Measurements from ENCODE around the gene HDAC1.
"Not testable (repeated sequence)": the region's sequence is repeated elsewhere in the genome, so short reads cannot be mapped to it uniquely, and the experiment has no call there.

The HDAC1 gene

DNA sequence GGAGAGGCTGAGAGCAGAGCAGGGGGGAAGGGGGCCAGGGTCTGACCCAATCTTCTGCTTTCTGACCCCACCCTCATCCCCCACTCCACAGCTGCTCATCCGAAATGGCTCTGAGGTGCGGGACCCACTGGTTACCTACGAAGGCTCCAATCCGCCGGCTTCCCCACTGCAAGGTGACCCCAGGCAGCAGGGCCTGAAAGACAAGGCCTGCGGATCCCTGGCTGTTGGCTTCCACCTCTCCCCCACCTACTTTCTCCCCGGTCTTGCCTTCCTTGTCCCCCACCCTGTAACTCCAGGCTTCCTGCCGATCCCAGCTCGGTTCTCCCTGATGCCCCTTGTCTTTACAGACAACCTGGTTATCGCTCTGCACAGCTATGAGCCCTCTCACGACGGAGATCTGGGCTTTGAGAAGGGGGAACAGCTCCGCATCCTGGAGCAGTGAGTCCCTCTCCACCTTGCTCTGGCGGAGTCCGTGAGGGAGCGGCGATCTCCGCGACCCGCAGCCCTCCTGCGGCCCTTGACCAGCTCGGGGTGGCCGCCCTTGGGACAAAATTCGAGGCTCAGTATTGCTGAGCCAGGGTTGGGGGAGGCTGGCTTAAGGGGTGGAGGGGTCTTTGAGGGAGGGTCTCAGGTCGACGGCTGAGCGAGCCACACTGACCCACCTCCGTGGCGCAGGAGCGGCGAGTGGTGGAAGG is 17.1 kb upstream of the HDAC1 start:
- DNase-seq (ENCODE audit: low read depth, low spot score): no peak

DNA sequence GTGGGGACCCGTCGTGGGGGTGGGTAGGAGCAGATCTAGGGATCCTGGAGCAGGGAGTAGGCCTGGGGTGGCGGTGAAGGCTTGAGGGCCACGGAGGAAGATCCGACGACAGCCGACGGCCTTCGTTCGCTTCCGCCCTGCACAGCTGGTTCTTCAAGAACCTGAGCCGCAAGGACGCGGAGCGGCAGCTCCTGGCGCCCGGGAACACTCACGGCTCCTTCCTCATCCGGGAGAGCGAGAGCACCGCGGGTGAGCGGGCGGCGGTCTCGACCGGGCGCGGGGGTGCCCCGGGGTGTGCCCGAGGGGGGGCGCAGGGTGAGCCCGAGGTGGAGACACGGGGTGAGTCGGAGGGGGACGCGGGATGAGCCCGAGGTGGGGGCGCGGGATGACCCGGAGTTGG is 16.5 kb upstream of the HDAC1 start:
- DNase-seq (ENCODE audit: low read depth, low spot score): no peak

DNA sequence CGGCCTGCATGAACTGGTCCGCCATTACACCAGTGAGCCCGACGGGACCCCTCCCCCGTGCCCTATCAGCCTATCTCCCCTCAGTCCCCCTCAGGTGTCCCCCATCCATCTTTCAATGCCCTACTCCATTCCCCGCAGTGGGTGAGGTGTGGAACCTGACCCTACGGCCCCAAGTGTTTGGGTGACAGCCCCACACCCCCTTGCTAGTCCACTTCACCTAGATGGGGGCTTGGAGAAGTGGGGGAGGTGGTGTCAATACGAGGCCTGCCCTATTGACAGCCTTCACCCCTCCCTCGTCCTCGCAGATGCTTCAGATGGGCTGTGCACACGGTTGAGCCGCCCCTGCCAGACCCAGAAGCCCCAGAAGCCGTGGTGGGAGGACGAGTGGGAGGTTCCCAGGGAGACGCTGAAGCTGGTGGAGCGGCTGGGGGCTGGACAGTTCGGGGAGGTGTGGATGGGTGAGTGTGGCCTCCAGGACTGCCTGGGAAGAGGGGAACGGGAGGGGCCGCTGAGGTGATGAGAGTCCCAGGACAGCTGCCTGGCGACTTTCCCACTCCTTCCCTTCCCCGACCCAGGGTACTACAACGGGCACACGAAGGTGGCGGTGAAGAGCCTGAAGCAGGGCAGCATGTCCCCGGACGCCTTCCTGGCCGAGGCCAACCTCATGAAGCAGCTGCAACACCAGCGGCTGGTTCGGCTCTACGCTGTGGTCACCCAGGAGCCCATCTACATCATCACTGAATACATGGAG is 15.7 kb upstream of the HDAC1 start:
- DNase-seq (ENCODE audit: low read depth, low spot score): no peak

DNA sequence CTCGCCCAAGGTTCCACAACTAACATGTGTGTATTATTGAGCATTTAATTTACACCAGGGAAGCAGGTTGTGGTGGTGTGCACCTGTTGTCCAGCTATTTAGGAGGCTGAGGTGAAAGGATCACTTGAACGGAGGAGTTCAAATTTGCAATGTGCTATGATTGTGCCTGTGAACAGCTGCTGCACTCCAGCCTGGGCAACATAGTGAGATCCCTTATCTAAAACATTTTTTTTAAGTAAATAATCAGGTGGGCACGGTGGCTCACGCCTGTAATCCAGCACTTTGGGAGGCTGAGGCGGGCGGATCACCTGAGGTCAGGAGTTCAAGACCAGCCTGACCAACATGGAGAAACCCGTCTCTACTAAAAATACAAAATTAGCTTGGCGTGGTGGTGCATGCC is 7.1 kb upstream of the HDAC1 start:
- not testable (repeated sequence) for DNase-seq (ENCODE audit: low read depth, low spot score)

DNA sequence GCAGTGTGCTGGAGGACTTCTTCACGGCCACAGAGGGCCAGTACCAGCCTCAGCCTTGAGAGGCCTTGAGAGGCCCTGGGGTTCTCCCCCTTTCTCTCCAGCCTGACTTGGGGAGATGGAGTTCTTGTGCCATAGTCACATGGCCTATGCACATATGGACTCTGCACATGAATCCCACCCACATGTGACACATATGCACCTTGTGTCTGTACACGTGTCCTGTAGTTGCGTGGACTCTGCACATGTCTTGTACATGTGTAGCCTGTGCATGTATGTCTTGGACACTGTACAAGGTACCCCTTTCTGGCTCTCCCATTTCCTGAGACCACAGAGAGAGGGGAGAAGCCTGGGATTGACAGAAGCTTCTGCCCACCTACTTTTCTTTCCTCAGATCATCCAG is 6.2 kb upstream of the HDAC1 start:
- DNase-seq (ENCODE audit: low read depth, low spot score): no peak

DNA sequence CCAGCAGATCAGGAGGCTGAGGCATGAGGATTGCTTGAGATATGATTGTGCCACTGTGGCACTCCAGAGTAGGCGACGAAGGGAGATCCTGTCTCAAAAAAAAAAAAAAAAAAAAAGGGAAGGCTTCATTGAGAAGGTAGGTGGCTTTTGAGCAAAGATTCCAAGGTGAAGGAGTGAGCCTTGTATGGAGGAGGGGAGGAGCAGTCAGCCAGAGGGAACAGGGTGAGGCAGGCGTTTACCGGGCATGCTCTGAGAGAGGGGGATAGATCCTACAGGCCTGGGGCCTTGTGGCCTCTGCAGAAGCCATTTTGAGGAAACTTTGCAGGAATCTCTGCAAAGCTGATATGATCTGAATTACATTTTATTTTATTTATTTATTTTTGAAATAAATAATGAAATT is 5.1 kb upstream of the HDAC1 start:
- DNase-seq (ENCODE audit: low read depth, low spot score): no peak

DNA sequence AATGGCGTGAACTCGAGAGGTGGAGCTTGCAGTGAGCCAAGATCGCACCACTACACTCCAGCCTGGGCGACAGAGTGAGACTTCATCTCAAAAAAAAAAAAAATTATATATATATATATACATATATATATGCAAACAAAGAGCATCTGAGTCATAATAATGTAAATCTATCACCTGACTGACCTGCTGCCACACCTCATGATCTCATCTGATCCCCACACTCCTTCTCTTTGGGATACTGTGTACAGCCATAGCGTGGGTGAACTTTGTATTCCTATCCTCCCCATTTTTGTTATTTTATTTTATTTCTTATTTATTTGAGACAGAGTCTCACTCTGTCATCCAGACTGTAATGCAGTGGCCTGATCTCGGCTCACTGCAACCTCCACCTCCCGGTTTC is 2.6 kb upstream of the HDAC1 start:
- no peak for DNase-seq (ENCODE audit: low read depth, low spot score)

DNA sequence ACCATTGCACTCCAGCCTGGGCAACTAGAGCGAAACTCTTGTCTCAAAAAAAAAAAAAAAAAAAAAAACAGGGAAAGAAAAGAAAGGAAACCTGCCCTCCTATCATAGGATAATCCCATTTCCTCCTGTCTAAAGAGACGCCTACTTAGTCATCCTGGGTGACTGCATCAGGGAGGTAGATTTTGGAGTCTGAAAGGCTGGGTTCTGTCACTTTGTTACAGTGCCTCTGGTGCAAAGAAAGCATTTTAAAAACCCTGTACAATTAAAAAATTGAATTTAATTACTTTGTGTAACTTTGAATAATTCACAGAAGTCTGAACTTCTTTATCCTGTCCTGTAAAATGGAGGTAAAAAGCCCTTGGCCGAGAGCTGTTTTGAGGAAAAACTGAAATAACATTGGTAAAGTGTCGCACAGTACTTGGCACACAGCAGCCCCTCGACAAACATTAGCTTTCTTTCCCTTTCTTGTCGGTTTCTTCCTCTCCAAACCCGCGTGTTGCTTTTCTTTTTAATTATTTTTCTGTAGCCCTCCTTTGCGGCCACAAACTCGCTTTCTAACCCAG is 657 bp upstream of the HDAC1 start:
- no peak for DNase-seq (ENCODE audit: low read depth, low spot score)

DNA sequence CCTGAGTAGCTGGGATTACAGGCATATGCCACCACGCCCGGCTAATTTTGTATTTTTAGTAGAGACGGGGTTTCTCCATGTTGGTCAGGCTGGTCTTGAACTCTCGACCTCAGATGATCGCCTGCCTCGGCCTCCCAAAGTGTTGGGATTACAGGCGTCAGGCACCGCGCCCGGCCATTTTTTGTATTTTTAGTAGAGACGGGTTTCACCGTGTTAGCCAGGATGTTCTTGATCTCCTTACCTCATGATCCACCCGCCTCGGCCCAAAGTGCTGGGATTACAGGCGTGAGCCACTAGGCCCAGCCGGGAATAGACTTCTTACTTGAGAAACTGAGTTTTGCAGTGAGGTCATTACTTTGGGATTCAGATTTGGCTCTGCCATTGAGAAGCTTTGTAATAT is 6.3 kb downstream of the HDAC1 start:
- not testable (repeated sequence) for DNase-seq (ENCODE audit: low read depth, low spot score)

DNA sequence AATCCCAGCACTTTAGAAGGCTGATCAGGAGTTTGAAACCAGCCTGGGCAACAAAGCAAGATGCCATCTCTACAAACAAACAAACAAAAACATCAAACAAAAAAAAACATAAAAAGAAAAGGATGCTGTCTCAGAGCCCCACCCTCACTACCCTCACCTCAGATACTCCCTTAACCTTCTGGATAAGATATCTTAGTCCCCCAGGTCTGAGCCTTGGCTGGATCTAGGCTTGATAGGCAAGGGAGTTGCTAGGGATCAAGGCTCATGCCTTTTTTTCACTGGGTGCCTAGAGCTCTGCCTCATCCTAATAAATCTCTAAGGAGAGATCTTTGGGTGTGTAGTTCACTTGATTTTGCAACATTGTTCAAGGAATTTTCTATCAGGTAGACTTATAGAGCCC is 7.4 kb downstream of the HDAC1 start:
- no peak for DNase-seq (ENCODE audit: low read depth, low spot score)

DNA sequence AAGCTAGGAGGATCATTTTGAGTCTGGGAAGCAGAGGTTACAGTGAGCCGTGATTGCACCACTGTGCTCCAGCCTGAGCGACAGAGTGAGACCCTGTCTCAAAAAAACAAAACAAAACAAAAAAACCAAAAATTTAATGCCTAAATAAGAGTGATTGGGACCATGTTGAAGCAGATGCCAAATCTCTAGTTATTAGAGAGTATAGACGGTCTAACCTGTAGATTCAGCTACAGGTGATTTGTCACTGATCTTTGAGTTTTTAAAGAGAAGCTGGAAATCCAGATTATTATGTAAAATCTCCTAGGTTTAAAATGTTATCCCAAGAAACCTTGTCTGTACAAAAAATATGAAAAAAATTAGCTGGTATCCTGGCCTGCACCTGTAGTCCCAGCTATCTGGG is 11.5 kb downstream of the HDAC1 start:
- DNase-seq (ENCODE audit: low read depth, low spot score): no peak

DNA sequence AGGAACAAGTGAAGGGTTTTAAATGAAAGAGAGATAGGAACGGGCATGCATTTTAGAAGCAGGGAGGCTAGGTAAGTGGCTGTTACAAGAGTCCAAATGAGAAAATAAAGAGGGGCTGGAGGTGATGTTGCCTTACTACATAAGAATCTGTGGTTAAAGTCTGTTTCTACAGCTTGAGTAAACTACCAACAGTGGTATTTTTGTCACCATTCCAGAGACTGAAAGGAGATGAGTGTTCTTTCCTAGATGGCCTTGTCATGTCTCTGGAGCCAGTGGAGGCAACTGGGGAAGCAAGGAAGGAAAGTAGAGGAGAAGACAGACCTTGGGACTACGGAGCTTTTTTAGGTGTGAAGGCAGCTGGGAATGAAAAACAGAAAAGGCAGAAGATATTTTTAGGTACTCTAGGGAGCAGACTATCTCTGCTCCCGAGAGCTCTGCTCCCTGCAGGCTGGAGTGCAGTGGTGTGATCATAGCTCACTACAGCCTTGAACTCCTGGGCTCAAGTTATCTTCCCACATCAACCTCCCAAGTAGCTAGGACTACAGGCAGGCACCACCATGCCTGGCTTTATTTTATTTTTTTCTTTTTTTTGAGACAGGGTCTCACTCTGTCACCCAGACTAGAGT is 12.2 kb downstream of the HDAC1 start:
- DNase-seq (ENCODE audit: low read depth, low spot score): no peak

DNA sequence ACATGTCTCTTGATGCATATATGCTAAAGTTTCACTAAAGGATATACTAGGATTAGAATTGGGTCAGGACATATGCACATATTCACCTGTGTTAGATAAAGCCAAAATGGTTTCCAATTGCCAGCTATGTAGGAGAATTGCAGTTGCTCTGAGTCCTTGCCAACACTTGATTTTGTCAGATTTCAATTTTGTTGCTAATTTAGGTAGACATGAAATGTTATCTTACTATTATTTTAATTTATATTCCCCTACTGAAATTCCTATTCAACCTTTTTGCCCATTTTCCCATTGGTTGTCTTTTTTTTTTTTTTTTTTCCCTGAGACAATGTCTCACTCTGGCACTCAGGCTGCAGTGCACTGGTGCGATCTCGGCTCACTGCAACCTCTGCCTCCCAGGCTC is 13.4 kb downstream of the HDAC1 start:
- no peak for DNase-seq (ENCODE audit: low read depth, low spot score)

DNA sequence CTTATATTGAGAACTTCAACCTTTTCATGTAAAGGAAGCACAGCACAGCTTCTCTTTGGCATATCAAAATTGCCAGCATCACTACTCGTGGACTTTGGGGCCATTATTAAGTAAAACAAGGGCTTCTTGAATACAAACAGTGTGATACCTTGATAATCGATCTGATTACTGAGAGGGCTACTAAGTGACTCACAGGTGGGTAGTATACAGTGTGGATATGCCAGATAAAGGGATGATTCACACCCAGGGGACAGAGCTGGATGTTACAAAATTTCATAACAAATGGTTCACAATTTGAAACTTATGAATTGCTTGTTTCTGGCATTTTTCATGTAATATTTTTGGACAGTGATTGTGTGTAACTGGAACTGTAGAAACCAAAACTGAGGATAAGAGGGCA is 15.4 kb downstream of the HDAC1 start:
- DNase-seq (ENCODE audit: low read depth, low spot score): no peak

DNA sequence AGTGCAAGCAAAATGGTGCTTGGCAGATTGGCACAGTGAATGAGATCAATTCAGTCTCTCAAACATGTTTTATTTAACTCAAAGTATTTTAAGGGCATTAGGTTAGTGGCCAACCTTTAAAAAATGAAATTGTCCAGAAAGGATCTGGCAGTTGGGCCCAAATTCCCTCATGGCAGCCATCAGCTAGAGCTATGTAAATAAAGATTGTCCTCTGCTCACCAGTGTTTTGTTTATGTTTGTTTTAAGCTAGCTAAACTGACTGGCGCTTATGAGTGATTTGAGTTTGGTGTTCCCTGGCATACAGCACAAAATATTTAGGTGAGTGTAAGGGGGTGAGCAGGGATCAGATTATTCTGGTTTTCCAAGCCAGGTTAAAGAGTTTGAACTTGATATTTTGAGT is 18.1 kb downstream of the HDAC1 start:
- DNase-seq (ENCODE audit: low read depth, low spot score): no peak

DNA sequence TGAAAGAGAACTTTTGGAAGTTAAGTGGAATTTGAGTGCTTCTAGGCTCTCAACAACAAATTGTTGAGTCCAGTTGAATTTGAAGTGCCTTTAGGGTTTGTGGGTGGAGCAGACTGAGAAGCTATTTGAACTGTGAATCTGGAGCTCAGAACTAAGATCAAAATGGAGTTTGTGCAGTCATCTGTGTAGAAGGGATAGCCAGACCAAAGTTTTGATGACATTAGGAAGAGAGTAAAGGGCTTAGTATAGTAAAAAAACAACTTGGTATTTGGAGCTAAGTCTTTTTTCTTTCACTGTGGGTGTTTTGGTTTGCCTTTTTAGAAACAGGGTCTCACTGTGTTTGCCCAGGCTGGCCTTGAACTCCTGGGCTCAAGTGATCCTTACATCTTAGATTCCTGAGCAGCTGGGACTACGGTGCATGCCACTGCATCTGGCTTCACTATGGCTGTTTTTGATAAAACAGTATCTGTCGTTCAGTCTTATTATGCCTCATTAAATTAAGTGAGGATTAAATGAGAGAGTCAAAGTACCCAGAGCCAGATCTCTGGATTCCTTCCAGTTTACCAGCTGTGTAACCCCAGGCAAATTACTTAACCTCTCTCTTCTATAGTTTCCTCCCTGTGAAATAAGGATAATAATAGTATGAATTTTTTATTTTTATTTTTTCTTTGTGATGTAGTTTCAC is 20.0 kb downstream of the HDAC1 start:
- DNase-seq (ENCODE audit: low read depth, low spot score): no peak

DNA sequence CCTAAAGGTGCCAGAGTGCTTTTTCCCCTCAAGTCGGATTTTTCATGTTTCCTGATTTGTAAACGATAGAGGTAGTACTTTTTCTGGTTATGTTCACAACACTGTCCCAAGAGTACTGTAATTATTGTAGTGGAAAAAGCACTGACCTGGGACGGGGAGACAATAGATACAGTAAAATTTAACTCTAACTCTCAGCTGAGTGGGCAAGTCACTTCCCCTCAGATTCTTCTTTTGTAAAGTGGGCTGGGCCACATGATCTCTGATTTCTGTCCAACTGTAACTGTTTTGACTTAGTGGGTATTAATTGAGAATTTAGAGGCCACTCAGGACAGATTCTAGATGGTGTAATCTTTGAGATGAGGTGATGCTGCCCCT is 25.0 kb downstream of the HDAC1 start:
- no peak for DNase-seq (ENCODE audit: low read depth, low spot score)

DNA sequence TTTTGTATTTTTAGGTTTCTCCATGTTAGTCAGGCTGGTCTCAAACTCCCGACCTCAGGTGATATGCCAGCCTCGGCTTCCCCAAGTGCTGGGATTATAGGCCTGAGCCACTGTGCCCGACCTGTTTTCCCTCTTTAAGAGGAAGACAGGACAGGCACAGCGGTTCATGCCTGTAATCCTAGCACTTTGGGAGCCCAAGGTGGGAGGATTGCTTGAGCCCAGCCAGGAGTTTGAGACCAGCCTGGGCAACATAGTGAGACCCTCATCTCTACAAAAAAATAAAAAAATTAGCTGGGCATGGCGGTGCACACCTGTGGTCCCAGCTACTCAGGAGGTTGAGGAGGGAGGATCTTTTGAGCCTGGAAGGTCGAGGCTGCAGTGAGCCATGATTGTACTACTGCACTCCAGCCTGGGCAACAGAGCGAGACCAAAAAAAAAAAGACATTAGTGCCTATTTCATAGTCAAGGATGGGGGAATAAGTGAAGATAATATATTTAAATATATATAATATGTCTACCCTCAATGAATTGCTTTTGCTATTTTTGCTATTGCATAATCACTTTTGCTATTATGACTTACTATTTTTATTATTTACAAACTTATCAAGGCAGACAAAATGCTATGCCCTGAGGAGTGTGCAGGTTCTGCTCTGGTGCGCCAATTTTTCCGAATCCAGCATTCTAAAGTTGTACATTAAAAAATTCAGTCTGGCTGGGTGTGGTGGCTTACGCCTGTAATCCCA is 26.4 kb downstream of the HDAC1 start:
- DNase-seq (ENCODE audit: low read depth, low spot score): no peak

DNA sequence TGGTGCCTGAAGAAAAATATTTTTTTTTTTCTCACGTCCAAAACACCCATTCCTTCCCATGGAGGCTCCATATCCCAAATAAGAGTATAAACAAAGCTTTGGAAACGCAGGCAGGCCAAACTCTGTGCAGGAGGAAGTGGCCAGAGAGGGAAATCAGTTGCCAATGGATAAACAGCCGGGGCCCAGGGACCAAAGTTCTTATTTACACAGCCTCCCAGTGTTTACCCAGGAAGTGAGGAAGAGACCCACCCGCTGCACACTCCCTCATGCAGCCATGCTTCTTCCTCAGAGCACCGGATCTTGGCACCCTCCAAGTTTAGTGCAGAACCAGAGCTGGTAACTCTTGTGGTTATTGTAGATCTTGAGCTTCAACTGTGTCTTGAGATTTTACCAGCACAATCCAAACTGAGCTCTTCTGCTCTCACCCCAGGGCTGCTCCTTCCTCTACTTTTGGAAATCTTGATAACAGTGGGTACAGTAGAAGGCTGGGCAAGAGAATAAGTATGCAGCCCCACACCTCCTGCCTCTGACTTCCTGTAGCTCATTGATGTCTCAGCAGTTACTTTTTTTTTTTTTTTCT is 29.9 kb downstream of the HDAC1 start:
- no peak for DNase-seq (ENCODE audit: low read depth, low spot score)

DNA sequence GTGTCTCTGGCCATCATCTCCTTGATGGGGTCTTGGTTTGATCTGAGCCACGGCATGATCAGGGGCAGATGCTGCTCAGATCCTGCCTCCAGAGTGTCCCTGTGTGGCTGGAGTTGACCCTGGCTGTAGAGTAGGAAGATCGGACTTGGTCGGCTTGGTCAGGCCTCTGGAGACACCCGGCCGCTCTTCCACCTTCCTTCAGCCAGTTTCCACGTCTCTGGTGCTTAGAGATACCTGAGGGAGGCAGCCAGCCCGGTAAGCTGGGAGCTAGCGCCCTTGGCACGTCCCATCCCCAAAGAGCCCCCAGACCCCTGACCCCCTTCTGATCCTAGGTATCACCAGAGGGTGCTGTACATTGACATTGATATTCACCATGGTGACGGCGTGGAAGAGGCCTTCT is 35.3 kb downstream of the HDAC1 start:
- DNase-seq (ENCODE audit: low read depth, low spot score): no peak

DNA sequence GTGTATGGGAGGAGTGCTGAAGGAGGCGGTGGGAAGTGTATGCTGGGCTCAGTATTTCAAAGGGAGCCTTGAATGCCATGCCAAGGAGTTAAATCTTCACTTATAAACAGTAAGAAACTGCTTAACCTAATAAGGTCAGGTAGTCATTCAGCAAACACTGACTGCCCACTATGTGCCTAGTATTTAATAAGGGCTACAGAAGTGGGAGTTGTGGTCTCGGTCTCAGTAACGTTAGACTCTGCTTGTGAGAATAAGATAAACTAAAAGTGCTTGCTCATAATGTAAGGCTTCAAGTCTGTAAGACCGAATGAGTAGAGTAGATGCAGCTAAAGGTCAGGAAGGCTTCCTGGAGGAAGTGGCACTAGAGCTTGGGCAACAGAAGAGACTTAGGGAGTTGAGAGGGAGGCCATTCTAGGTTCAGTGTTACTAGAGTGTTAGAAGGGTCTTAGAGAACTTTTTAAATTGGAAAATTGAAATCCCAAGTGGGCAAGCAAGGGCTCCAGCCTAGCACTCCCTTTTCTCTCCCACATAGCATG is 38.1 kb downstream of the HDAC1 start:
- DNase-seq (ENCODE audit: low read depth, low spot score): no peak
